Transverse colon (tissue), 4 donors: ENCODE results near the gene STMP1.

Experiments used
- CTCF ChIP-seq, 5 experiments: fragments of 200-600 bp in 3 of 5; fragments of 450-650 bp in 2 of 5; sonication (generic) in 3 of 5; IDR thresholded peaks; 1 replicate in 2 of 5; 2 replicates in 3 of 5; pipeline ENCODE4 v1.5.1; 2016 to 2017; ENCODE audit warnings: antibody characterized with exemption in 5 of 5, inconsistent platforms in 3 of 5, mild to moderate bottlenecking in 2 of 5, moderate library complexity in 1 of 5
- EP300 ChIP-seq: sonication (generic); formaldehyde crosslinking; IDR thresholded peaks from one replicate; pipeline ENCODE4 v1.6.1; 2017; ENCODE audit warnings: antibody characterized with exemption, low read depth
- POLR2A ChIP-seq: fragments of 450-650 bp; IDR thresholded peaks from one replicate; pipeline ENCODE4 v1.6.1; 2016; ENCODE audit warnings: antibody characterized with exemption, mild to moderate bottlenecking, moderate library complexity
- POLR2AphosphoS5 ChIP-seq, 3 donors: sonication (generic); formaldehyde crosslinking; IDR thresholded peaks; one replicate each; pipeline ENCODE4 v1.6.1; 2016; ENCODE audit warnings: antibody characterized with exemption in 3 of 3

GRCh38 chr7:135719688-135720087 lies 57.4 kb downstream of the STMP1 start:
- no peak for TF ChIP-seq POLR2A
- no peak for TF ChIP-seq CTCF (IDR thresholded peaks at IDR 0.05)
- no peak for TF ChIP-seq POLR2AphosphoS5 (IDR thresholded peaks at IDR 0.05)
- no peak for TF ChIP-seq EP300
